ENCODE data around the gene COA8.

Gene COA8

GRCh38 chr14:103549361-103550311, 13.1 kb upstream of the COA8 start:
- H3K9me3 ChIP-seq (ENCODE audit: control insufficient read depth, insufficient read depth, low read length): no peaks in the 10 kb centered on the region
- no peak overlapping the region for H3K4me3 ChIP-seq (ENCODE audit: low read depth, low read length)
- peaks cover under 1% of the 10 kb centered on the region for H3K4me1 ChIP-seq (ENCODE audit: control insufficient read depth, insufficient read depth, low read length)
- H3K9ac ChIP-seq (ENCODE audit: low read depth, low read length): no peak overlapping the region
- no peaks in the 10 kb centered on the region for H3K36me3 ChIP-seq (ENCODE audit: control insufficient read depth, insufficient read depth, low read length)
- H3K27me3 ChIP-seq (ENCODE audit: control insufficient read depth, insufficient read depth, low read length): no peaks in the 10 kb centered on the region

DNA sequence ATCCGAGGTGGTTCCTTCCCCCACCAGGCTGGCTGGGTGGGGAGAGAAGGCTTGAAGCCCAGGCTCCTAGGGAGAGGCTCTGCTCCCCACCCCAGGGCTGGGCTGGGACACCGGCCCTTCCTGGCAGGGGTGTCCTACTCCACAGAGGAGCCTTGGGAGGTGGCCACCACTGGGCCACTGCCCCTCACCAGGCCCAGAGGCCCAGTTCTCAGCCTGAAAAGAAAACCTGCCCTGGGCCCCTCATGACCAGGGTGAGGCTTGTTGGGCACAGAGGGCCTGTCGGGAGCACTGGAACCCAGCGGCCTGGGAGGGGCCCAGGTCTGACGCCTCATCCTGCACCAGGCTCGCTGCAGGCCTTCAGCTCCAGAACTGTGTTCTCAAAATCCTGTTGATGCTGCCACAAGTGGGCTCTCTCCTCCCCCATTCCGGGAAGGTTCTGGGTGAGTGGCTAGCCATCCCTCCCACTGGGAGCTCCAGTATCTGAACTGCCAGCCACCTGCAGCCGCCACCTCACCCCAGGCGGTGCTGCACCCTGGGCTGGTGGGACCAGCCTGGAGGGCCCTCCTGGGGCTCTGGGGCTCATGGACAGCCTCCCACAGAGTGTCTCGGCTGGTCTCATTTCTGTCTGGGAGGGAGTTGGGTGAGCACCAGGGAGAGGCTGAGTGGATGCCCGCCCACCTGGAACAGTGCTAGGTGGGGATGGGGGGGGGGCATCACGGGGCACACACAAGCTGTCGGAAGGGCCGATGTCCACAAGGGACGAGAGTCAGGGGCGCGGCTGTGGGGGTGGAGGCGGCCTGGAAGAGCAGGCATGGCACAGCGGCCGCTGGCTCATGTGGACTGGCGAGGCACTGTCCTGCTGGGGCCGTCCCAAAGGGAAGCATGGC, 12.1 kb upstream of the COA8 start:
- no peaks in the 10 kb centered on the region for H3K27me3 ChIP-seq (ENCODE audit: control insufficient read depth, insufficient read depth, low read length)
- H3K4me1 ChIP-seq (ENCODE audit: control insufficient read depth, insufficient read depth, low read length): no peaks in the 10 kb centered on the region
- H3K9ac ChIP-seq (ENCODE audit: low read depth, low read length): no peak overlapping the region
- H3K36me3 ChIP-seq (ENCODE audit: control insufficient read depth, insufficient read depth, low read length): no peaks in the 10 kb centered on the region
- H3K9me3 ChIP-seq (ENCODE audit: control insufficient read depth, insufficient read depth, low read length): no peaks in the 10 kb centered on the region
- H3K4me3 ChIP-seq (ENCODE audit: low read depth, low read length): no peak overlapping the region

GRCh38 chr14:103551338-103551762, 11.4 kb upstream of the COA8 start:
- Histone ChIP-seq H3K27me3 (ENCODE audit: control insufficient read depth, insufficient read depth, low read length) (no peaks in the 10 kb centered on the region), H3K9ac (ENCODE audit: low read depth, low read length) (no peak overlapping the region), H3K4me3 (ENCODE audit: low read depth, low read length) (no peak overlapping the region), H3K4me1 (ENCODE audit: control insufficient read depth, insufficient read depth, low read length) (no peaks in the 10 kb centered on the region), H3K36me3 (ENCODE audit: control insufficient read depth, insufficient read depth, low read length) (no peaks in the 10 kb centered on the region), H3K9me3 (ENCODE audit: control insufficient read depth, insufficient read depth, low read length) (no peaks in the 10 kb centered on the region)

DNA sequence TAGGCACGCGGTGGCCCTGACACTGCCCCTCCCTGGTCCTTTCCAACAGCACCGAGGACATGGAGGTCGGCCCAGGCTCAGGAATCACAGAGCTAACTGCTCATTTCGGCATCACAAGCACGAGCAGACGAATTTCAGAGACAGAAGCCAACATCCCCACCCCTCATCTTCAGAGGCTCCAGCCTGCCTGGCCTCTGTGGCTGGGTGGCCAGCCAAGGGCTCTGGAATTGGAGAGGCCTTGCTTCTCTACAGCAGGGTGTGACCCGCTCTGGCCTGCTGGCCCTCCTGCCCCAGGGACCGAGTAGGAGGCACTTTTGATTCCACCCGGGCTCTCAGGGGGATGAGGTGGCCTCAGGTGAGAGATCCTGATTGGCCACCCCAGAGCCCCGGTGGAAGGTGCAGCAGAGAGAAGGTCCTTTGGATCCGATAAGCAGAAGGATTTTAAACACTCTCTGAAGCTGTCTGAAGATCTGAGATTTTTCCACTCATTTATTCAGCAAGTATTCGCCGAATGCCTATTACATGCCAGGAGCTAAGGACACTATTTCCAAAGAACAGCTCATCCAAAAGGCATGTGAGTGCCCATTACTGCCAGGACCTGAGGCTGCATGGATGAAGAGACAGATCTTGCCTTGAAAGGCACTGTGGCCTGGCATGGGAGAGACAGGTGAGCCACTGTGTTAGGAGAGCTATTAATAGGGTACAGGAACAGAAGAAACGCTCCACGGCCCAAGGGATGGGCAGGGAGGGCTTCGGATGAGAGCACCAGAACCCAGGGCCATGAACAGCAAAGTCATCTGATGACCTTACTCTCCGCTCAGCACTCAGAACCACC, 10.5 kb upstream of the COA8 start:
- H3K36me3 ChIP-seq (ENCODE audit: control insufficient read depth, insufficient read depth, low read length): no peaks in the 10 kb centered on the region
- H3K4me1 ChIP-seq (ENCODE audit: control insufficient read depth, insufficient read depth, low read length): no peaks in the 10 kb centered on the region
- H3K9ac ChIP-seq (ENCODE audit: low read depth, low read length): no peak overlapping the region
- no peaks in the 10 kb centered on the region for H3K27me3 ChIP-seq (ENCODE audit: control insufficient read depth, insufficient read depth, low read length)
- H3K9me3 ChIP-seq (ENCODE audit: control insufficient read depth, insufficient read depth, low read length): no peaks in the 10 kb centered on the region
- no peak overlapping the region for H3K4me3 ChIP-seq (ENCODE audit: low read depth, low read length)

DNA sequence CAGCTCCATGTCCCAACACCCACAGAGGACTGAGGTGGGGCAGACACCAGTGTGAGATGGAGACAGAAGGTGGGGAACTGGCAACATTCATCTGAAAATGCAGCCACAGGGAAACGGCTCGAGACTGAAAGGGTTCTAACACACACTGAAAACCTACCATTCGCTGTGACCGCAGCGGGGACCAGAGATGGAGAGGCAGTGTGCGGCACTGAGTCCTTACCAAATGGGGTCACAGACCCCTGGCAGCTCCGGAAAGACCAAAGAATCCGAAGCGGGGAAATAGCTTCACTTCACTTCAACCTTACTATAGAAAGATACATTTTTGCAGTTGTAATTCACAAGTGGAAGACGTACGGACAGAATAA, 9.9 kb upstream of the COA8 start:
- Histone ChIP-seq H3K4me3 (ENCODE audit: low read depth, low read length) (no peak overlapping the region), H3K9me3 (ENCODE audit: control insufficient read depth, insufficient read depth, low read length) (no peaks in the 10 kb centered on the region), H3K4me1 (ENCODE audit: control insufficient read depth, insufficient read depth, low read length) (no peaks in the 10 kb centered on the region), H3K27me3 (ENCODE audit: control insufficient read depth, insufficient read depth, low read length) (no peaks in the 10 kb centered on the region), H3K36me3 (ENCODE audit: control insufficient read depth, insufficient read depth, low read length) (no peaks in the 10 kb centered on the region), H3K9ac (ENCODE audit: low read depth, low read length) (no peak overlapping the region)

- Histone ChIP-seq H3K4me3 (ENCODE audit: low read depth, low read length) (no peak overlapping the region), H3K4me1 (ENCODE audit: control insufficient read depth, insufficient read depth, low read length) (no peaks in the 10 kb centered on the region), H3K9ac (ENCODE audit: low read depth, low read length) (no peak overlapping the region), H3K9me3 (ENCODE audit: control insufficient read depth, insufficient read depth, low read length) (no peaks in the 10 kb centered on the region), H3K36me3 (ENCODE audit: control insufficient read depth, insufficient read depth, low read length) (peaks cover 6% of the 10 kb centered on the region), H3K27me3 (ENCODE audit: control insufficient read depth, insufficient read depth, low read length) (no peaks in the 10 kb centered on the region)
Observed at GRCh38 chr14:103555559-103556337, 7.0 kb upstream of the COA8 start.

DNA sequence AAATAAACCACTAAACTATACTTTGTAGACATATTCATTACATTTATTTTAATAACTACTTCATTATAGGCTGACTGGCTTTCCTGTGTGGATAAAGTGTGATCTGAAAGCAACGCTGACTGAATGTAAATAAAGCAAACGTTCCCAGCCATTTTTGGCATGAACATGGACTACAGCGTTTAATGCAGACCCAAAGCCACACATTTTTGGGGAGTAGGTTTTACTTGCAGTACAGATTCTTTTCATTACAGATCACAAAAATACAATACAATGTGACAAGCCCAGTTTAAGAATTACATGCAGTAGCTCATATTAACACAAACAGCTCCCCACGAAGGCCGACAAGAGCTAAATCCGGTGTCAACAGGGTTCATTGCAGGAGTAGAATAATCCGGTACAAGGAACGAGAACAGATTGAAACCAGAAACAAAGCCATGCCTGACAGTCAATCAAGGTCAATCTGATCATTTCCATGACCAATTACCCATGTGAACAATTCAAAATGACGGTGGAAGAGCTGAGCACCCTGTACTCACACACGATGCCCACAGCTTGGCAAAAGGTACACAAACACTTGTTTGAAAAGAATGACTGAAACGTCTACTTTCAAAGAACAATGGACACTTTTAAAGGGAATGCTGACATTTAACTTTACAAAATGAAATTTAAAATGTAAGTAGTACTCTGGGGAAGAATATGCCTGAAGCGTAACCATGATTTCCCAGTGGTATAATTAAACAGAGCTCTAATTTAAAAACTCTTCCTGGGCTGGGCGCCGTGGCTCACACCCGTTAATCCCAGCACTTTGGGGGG, 5.6 kb upstream of the COA8 start:
- peaks cover 6% of the 10 kb centered on the region for H3K36me3 ChIP-seq (ENCODE audit: control insufficient read depth, insufficient read depth, low read length)
- H3K9ac ChIP-seq (ENCODE audit: low read depth, low read length): no peak overlapping the region
- H3K4me1 ChIP-seq (ENCODE audit: control insufficient read depth, insufficient read depth, low read length): no peaks in the 10 kb centered on the region
- H3K9me3 ChIP-seq (ENCODE audit: control insufficient read depth, insufficient read depth, low read length): no peaks in the 10 kb centered on the region
- H3K27me3 ChIP-seq (ENCODE audit: control insufficient read depth, insufficient read depth, low read length): no peaks in the 10 kb centered on the region
- H3K4me3 ChIP-seq (ENCODE audit: low read depth, low read length): no peak overlapping the region

- peaks cover 6% of the 10 kb centered on the region for H3K36me3 ChIP-seq (ENCODE audit: control insufficient read depth, insufficient read depth, low read length)
- H3K4me3 ChIP-seq (ENCODE audit: low read depth, low read length): no peak overlapping the region
- no peaks in the 10 kb centered on the region for H3K4me1 ChIP-seq (ENCODE audit: control insufficient read depth, insufficient read depth, low read length)
- no peaks in the 10 kb centered on the region for H3K9me3 ChIP-seq (ENCODE audit: control insufficient read depth, insufficient read depth, low read length)
- no peaks in the 10 kb centered on the region for H3K27me3 ChIP-seq (ENCODE audit: control insufficient read depth, insufficient read depth, low read length)
- H3K9ac ChIP-seq (ENCODE audit: low read depth, low read length): no peak overlapping the region
Observed at GRCh38 chr14:103558071-103558882, 4.5 kb upstream of the COA8 start.

GRCh38 chr14:103559766-103560165, 3.0 kb upstream of the COA8 start:
- Histone ChIP-seq H3K9ac (ENCODE audit: low read depth, low read length) (no peak overlapping the region), H3K36me3 (ENCODE audit: control insufficient read depth, insufficient read depth, low read length) (peaks cover 6% of the 10 kb centered on the region)

DNA sequence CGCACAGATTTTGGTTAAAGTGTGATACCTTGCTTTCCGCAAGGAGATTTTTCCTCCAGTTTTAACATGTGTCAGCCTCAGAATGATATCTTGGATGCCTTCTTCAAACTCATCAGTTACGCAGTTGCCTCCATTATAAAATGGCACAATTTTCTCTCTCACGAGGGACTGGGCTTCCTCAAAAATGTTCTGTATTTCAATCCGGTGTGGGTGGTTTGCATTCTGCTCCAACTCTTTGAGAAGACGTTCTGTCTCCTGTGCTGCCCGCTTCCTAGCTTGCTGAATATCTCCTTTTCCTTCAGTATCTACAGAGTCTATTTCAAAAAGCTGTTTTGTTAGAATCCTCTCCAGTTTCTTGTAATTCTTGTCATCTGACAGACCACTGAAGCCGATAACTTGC, 2.1 kb upstream of the COA8 start:
- H3K9me3 ChIP-seq (ENCODE audit: control insufficient read depth, insufficient read depth, low read length): no peaks in the 10 kb centered on the region
- H3K4me3 ChIP-seq (ENCODE audit: low read depth, low read length): peak overlapping the region; percentile 90
- peaks cover 6% of the 10 kb centered on the region for H3K36me3 ChIP-seq (ENCODE audit: control insufficient read depth, insufficient read depth, low read length)
- no peaks in the 10 kb centered on the region for H3K27me3 ChIP-seq (ENCODE audit: control insufficient read depth, insufficient read depth, low read length)
- H3K4me1 ChIP-seq (ENCODE audit: control insufficient read depth, insufficient read depth, low read length): no peaks in the 10 kb centered on the region
- H3K9ac ChIP-seq (ENCODE audit: low read depth, low read length): no peak overlapping the region

More at GRCh38 chr14:103559766-103560165, 3.0 kb upstream of the COA8 start:
- Histone ChIP-seq H3K4me3 (ENCODE audit: low read depth, low read length) (no peak overlapping the region), H3K4me1 (ENCODE audit: control insufficient read depth, insufficient read depth, low read length) (no peaks in the 10 kb centered on the region), H3K27me3 (ENCODE audit: control insufficient read depth, insufficient read depth, low read length) (no peaks in the 10 kb centered on the region), H3K9me3 (ENCODE audit: control insufficient read depth, insufficient read depth, low read length) (no peaks in the 10 kb centered on the region)

All from iPS-15b (cell line).